HepG2 (cell line): ENCODE measurements around the gene RIOK3. TPM values are rescaled to one million over a fixed set of nuclear protein-coding genes. Genes with fewer than 3 reads are reported as not detected.
A peak's percentile ranks its signal among the peaks of the same experiment; 100 is the strongest.

Experiments used
- HNRNPLL ChIP-seq: fragments of 200-400 bp; formaldehyde crosslinking; IDR thresholded peaks from 2 replicates; pipeline ENCODE4 v1.6.1; 2017; ENCODE audit warnings: mild to moderate bottlenecking, low read depth, low read length; ENCODE audit not compliant: poor library complexity, severe bottlenecking
- MXD4 ChIP-seq: IDR thresholded peaks from 2 replicates; pipeline ENCODE4 v1.6.1; 2016; ENCODE audit warnings: mild to moderate bottlenecking, missing biosample characterization, missing genetic modification reagents
- NR3C1 ChIP-seq: sonication (generic); formaldehyde crosslinking; IDR thresholded peaks from 2 replicates; pipeline ENCODE4 v1.4.0; 2020; ENCODE audit warnings: missing genetic modification reagents
- NRL ChIP-seq: sonication (generic); formaldehyde crosslinking; IDR thresholded peaks from 2 replicates; pipeline ENCODE4 v1.5.0; 2020; ENCODE audit warnings: missing genetic modification reagents, mild to moderate bottlenecking, moderate library complexity, borderline replicate concordance
- RAD51 ChIP-seq: fragments of 450-650 bp; IDR thresholded peaks from 2 replicates; pipeline ENCODE4 v1.6.1; 2016; ENCODE audit warnings: borderline replicate concordance
- RFX1 ChIP-seq: fragments of 450-650 bp; IDR thresholded peaks from 2 replicates; pipeline ENCODE4 v1.6.1; 2017
- TBP ChIP-seq: sonication (generic); formaldehyde crosslinking; IDR thresholded peaks from 2 replicates; pipeline ENCODE4 v1.5.0; 2020; ENCODE audit warnings: missing genetic modification reagents
- THAP9 ChIP-seq: sonication (generic); formaldehyde crosslinking; IDR thresholded peaks from 2 replicates; pipeline ENCODE4; 2020; ENCODE audit warnings: missing genetic modification reagents, mild to moderate bottlenecking, borderline replicate concordance
- ZBTB25 ChIP-seq: IDR thresholded peaks from 2 replicates; pipeline ENCODE4 v1.6.1; 2018; ENCODE audit warnings: missing genetic modification reagents
- ZBTB49 ChIP-seq: sonication (generic); formaldehyde crosslinking; IDR thresholded peaks from 2 replicates; pipeline ENCODE4 v1.4.0; 2020; ENCODE audit warnings: missing genetic modification reagents, borderline replicate concordance
- ZNF263 ChIP-seq: sonication (generic); formaldehyde crosslinking; IDR thresholded peaks from 2 replicates; pipeline ENCODE4 v1.4.0; 2020; ENCODE audit warnings: missing genetic modification reagents
- ZNF550 ChIP-seq: sonication (generic); formaldehyde crosslinking; IDR thresholded peaks from 2 replicates; pipeline ENCODE4 v1.4.0; 2020; ENCODE audit warnings: mild to moderate bottlenecking, missing genetic modification reagents, borderline replicate concordance
- ZNF605 ChIP-seq: sonication (generic); formaldehyde crosslinking; IDR thresholded peaks from 2 replicates; pipeline ENCODE4 v1.8.0; 2022; ENCODE audit warnings: mild to moderate bottlenecking, missing genetic modification reagents
- ZNF768 ChIP-seq: sonication (generic); formaldehyde crosslinking; IDR thresholded peaks from 2 replicates; pipeline ENCODE4 v1.4.0; 2020; ENCODE audit warnings: missing genetic modification reagents
- ZNF773 ChIP-seq: sonication (generic); formaldehyde crosslinking; IDR thresholded peaks from 2 replicates; pipeline ENCODE4 v1.4.0; 2020; ENCODE audit warnings: missing genetic modification reagents, borderline replicate concordance
- ZNF775 ChIP-seq: sonication (generic); formaldehyde crosslinking; IDR thresholded peaks from 2 replicates; pipeline ENCODE4 v1.4.0; 2020; ENCODE audit warnings: missing genetic modification reagents, mild to moderate bottlenecking, moderate library complexity, borderline replicate concordance
- ZNF781 ChIP-seq: sonication (generic); formaldehyde crosslinking; IDR thresholded peaks from 2 replicates; pipeline ENCODE4 v1.5.1; 2020; ENCODE audit warnings: borderline replicate concordance, mild to moderate bottlenecking, missing genetic modification reagents; ENCODE audit errors: not compliant biosample characterization
- ZNF891 ChIP-seq: sonication (generic); formaldehyde crosslinking; IDR thresholded peaks from 2 replicates; pipeline ENCODE4 v1.5.0; 2020; ENCODE audit warnings: mild to moderate bottlenecking, missing genetic modification reagents
- polyA plus RNA-seq, 8 experiments: library from polyadenylated mRNA; depleted of rRNA in 3 of 8; stranded (reverse) in 7 of 8; unstranded in 1 of 8; fragments of >200 nt; fragmentation: Illumina TruSeq in 4 of 8; extraction: Trizol in 4 of 8; gene quantifications; 2 replicates each; pipeline versions ENCODE4 v1.2.1 to v1.2.3, GENCODE V29; 2011 to 2016; ENCODE audit warnings: low read depth in 4 of 8, missing spikeins in 1 of 8, mixed read lengths in 1 of 8; ENCODE audit not compliant: insufficient read depth in 1 of 8
- total RNA-seq, 5 experiments: library from RNA; depleted of rRNA; stranded (reverse); fragments of >200 nt; fragmentation: Illumina TruSeq; extraction: Trizol; gene quantifications; 2 replicates each; pipeline ENCODE4 v1.2.3, GENCODE V29; 2016; ENCODE audit warnings: low read depth in 1 of 5
- TF ChIP-seq, protein P1 (sequence below): sonication (generic); formaldehyde crosslinking; IDR thresholded peaks from 2 replicates; pipeline ENCODE4 v1.4.0; 2020; ENCODE audit warnings: missing genetic modification reagents
- TF ChIP-seq, protein P2 (sequence below): IDR thresholded peaks from 2 replicates; pipeline ENCODE4 v1.6.1; 2016; ENCODE audit warnings: control low read depth
- TF ChIP-seq, protein P3 (sequence below): sonication (generic); formaldehyde crosslinking; IDR thresholded peaks from 2 replicates; pipeline ENCODE4 v1.4.0; 2020; ENCODE audit warnings: mild to moderate bottlenecking, missing genetic modification reagents

RIOK3 gene
- total and polyA plus RNA-seq, 2 of the 13 experiments (the other 11 are each of a cell fraction or from before 2014, with no cell fraction given): 26.7 to 36.0 TPM

GRCh38 chr18:23437357-23438045 lies 15.6 kb upstream of the RIOK3 start (continued):
- TF ChIP-seq ZBTB49 (no peak), ZNF768 (CRISPR knock-in tag) (peak; percentile 41; the same call in 1 of the 2 replicates), ZNF775 (CRISPR knock-in tag) (no peak), ZNF891 (CRISPR knock-in tag) (peak; percentile 84; the same call in 1 of the 2 replicates), NR3C1 (CRISPR knock-in tag) (no peak), ZNF550 (CRISPR knock-in tag) (no peak), THAP9 (peak; percentile 18; the same call in 1 of the 2 replicates), TBP (CRISPR knock-in tag) (no peak), RAD51 (peak; percentile 54), ZNF781 (CRISPR knock-in tag) (peak; percentile 52), NRL (CRISPR knock-in tag) (peak; percentile 86), RFX1 (no peak), HNRNPLL (peak; percentile 35), ZBTB25 (CRISPR knock-in tag) (no peak), ZNF773 (CRISPR knock-in tag) (peak; percentile 45; the same call in 1 of the 2 replicates), MXD4 (CRISPR knock-in tag) (peak; percentile 81), ZNF263 (no peak), ZNF605 (no peak)
- TF ChIP-seq, protein P1, sequence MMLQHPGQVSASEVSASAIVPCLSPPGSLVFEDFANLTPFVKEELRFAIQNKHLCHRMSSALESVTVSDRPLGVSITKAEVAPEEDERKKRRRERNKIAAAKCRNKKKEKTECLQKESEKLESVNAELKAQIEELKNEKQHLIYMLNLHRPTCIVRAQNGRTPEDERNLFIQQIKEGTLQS (CRISPR knock-in tag): 0 out of 2 replicates have a peak, but pooled peaks have one; percentile 12
- TF ChIP-seq, protein P2, sequence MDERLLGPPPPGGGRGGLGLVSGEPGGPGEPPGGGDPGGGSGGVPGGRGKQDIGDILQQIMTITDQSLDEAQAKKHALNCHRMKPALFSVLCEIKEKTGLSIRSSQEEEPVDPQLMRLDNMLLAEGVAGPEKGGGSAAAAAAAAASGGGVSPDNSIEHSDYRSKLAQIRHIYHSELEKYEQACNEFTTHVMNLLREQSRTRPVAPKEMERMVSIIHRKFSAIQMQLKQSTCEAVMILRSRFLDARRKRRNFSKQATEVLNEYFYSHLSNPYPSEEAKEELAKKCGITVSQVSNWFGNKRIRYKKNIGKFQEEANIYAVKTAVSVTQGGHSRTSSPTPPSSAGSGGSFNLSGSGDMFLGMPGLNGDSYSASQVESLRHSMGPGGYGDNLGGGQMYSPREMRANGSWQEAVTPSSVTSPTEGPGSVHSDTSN (CRISPR knock-in tag): no peak
- TF ChIP-seq, protein P3, sequence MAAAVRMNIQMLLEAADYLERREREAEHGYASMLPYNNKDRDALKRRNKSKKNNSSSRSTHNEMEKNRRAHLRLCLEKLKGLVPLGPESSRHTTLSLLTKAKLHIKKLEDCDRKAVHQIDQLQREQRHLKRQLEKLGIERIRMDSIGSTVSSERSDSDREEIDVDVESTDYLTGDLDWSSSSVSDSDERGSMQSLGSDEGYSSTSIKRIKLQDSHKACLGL (CRISPR knock-in tag): peak; percentile 89
